ENCODE measurements around the gene SEC22C. TPM values are rescaled to one million over a fixed set of nuclear protein-coding genes. Genes with fewer than 3 reads are reported as not detected.

Gene SEC22C
- total and polyA plus RNA-seq, 2 of the 4 experiments (the other 2 are of a cell fraction): 24.0 to 43.9 TPM

GRCh38 chr3:42498034-42498433 is 83.7 kb downstream of the SEC22C start:
- WGBS, 2 experiments (ENCODE audit: extremely low coverage in 2 of 2, insufficient read length in 1 of 2): 13% methylated on average over 1 of the region's 1 CpG; no CpG with 5 or more reads in 1 of the 2 experiments
- TF ChIP-seq USF2 (IDR thresholded peaks at IDR 0.05; ENCODE audit: low read depth, low read length): no peak
- TF ChIP-seq RCOR1 (IDR thresholded peaks at IDR 0.05; ENCODE audit: insufficient replicate concordance, low read length): no peak
- TF ChIP-seq, protein P1, sequence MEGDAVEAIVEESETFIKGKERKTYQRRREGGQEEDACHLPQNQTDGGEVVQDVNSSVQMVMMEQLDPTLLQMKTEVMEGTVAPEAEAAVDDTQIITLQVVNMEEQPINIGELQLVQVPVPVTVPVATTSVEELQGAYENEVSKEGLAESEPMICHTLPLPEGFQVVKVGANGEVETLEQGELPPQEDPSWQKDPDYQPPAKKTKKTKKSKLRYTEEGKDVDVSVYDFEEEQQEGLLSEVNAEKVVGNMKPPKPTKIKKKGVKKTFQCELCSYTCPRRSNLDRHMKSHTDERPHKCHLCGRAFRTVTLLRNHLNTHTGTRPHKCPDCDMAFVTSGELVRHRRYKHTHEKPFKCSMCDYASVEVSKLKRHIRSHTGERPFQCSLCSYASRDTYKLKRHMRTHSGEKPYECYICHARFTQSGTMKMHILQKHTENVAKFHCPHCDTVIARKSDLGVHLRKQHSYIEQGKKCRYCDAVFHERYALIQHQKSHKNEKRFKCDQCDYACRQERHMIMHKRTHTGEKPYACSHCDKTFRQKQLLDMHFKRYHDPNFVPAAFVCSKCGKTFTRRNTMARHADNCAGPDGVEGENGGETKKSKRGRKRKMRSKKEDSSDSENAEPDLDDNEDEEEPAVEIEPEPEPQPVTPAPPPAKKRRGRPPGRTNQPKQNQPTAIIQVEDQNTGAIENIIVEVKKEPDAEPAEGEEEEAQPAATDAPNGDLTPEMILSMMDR (conservative IDR thresholded peaks at IDR 0.05; ENCODE audit: low read depth, low read length): no peak
- no peak for TF ChIP-seq MAZ (IDR thresholded peaks at IDR 0.05; ENCODE audit: borderline replicate concordance, low read depth, low read length)
- no peak for TF ChIP-seq ELK1 (IDR thresholded peaks at IDR 0.05; ENCODE audit: borderline replicate concordance, low read depth, low read length)
- no peak for TF ChIP-seq CEBPB (IDR thresholded peaks at IDR 0.05; ENCODE audit: low read depth, low read length)
- no peak for TF ChIP-seq RFX5 (IDR thresholded peaks at IDR 0.05; ENCODE audit: low read depth, low read length)
- no peak for TF ChIP-seq BHLHE40 (IDR thresholded peaks at IDR 0.05; ENCODE audit: low read depth, low read length)
- no peak for TF ChIP-seq MXI1 (IDR thresholded peaks at IDR 0.05; ENCODE audit: borderline replicate concordance, low read depth, low read length)
- no peak for TF ChIP-seq CHD1 (IDR thresholded peaks at IDR 0.05; ENCODE audit: low read depth, low read length)
- no peak for TF ChIP-seq MAFK (IDR thresholded peaks at IDR 0.05; ENCODE audit: low read depth, low read length)
- TF ChIP-seq POLR2A (IDR thresholded peaks at IDR 0.05; ENCODE audit: low read depth, low read length): no peak
- no peak for TF ChIP-seq NFE2L2 (IDR thresholded peaks at IDR 0.05; ENCODE audit: low read depth, low read length)
- no peak for TF ChIP-seq RAD21 (IDR thresholded peaks at IDR 0.05; ENCODE audit: low read length)
- TF ChIP-seq SMC3 (IDR thresholded peaks at IDR 0.05; ENCODE audit: low read depth, low read length): no peak
- TF ChIP-seq FOS (IDR thresholded peaks at IDR 0.05; ENCODE audit: low read depth, low read length): no peak

More at GRCh38 chr3:42498034-42498433, 83.7 kb downstream of the SEC22C start:
- H2BK20ac ChIP-seq (ENCODE audit: low read depth, low read length): no peak overlapping the region
- H3K56ac ChIP-seq (ENCODE audit: extremely low read depth, insufficient read depth, low read length): no peak overlapping the region
- no peak overlapping the region for H2AFZ ChIP-seq (replicated peaks; ENCODE audit: low read length, poor library complexity)
- H2BK120ac ChIP-seq (ENCODE audit: low read depth, low read length): no peak overlapping the region
- no peak overlapping the region for H2BK15ac ChIP-seq (ENCODE audit: low read depth, low read length)
- no peak overlapping the region for H3K4me2 ChIP-seq (ENCODE audit: low read depth, low read length)
- no peak overlapping the region for H4K8ac ChIP-seq (ENCODE audit: low read depth in 2 of 2, low read length in 2 of 2)
- H2BK5ac ChIP-seq (ENCODE audit: low read depth, low read length, poor library complexity, severe bottlenecking): no peak overlapping the region
- dilution Hi-C loops (cut with HindIII; ENCODE audit: low sequenced_read_pairs, unreplicated experiment) (no loop called here), in situ Hi-C loops (cut with MboI; ENCODE audit: low sequenced_read_pairs) (no loop called here), intact Hi-C loops (cut with micrococcal nuclease) (no loop called here)
- DNase-seq (no peak), ATAC-seq (ENCODE audit: low read depth) (no peak)
- peaks cover 45% of the 10 kb centered on the region for H3K27me3 ChIP-seq (ENCODE audit: control insufficient read depth, insufficient read depth, low read length)
- H3K4me3 ChIP-seq (ENCODE audit: insufficient read depth, low read depth, low read length): no peak overlapping the region
- H4K5ac ChIP-seq (ENCODE audit: low read depth, low read length): no peak overlapping the region
- H2AK9ac ChIP-seq (replicated peaks; ENCODE audit: low read depth, low read length, poor library complexity): no peak overlapping the region
- H3K23ac ChIP-seq (ENCODE audit: low read depth, low read length): no peak overlapping the region
- no peak overlapping the region for H3K14ac ChIP-seq (replicated peaks; ENCODE audit: low read depth, low read length)
- ChIA-PET POLR2A (ENCODE audit: unreplicated experiment) (no interaction called here), CTCF (interaction anchor here (0.5 kb wide), 1 partner anchor 9 kb away, joined by 3 read pairs; no protein-coding TSS in a partner anchor)
- no TSS peak for BruUV-seq (replicated peaks)
- no peak overlapping the region for H2AK5ac ChIP-seq (ENCODE audit: low read depth, low read length)
- H4K91ac ChIP-seq (ENCODE audit: insufficient read depth, low read depth, low read length): no peak overlapping the region
- H3K27ac ChIP-seq (ENCODE audit: insufficient read depth, low read length): no peak overlapping the region
- H3K4me1 ChIP-seq (ENCODE audit: control insufficient read depth, insufficient read depth, low read length): no peaks in the 10 kb centered on the region
- H4K20me1 ChIP-seq (ENCODE audit: insufficient read depth, low read length): no peaks in the 10 kb centered on the region
- no peaks in the 10 kb centered on the region; the same call in 1 of the 2 replicates for H3K9me1 ChIP-seq (ENCODE audit: insufficient read depth, low read length)
- H3K9me3 ChIP-seq (ENCODE audit: control insufficient read depth, insufficient read depth, low read length): no peaks in the 10 kb centered on the region
- H3K79me1 ChIP-seq (ENCODE audit: low read depth in 1 of 2, low read length in 2 of 2): no peaks in the 10 kb centered on the region
- no peak overlapping the region for H3K4ac ChIP-seq (ENCODE audit: low read depth, low read length)
- H3K36me3 ChIP-seq (ENCODE audit: control insufficient read depth, insufficient read depth, low read length): no peaks in the 10 kb centered on the region
- no peak overlapping the region for H3K18ac ChIP-seq (ENCODE audit: low read depth, low read length)
- no peak overlapping the region for H3K9ac ChIP-seq (ENCODE audit: low read depth, low read length)

All from IMR-90 (cell line).